CD4-positive, alpha-beta T cell (primary cell): ENCODE measurements around the gene RPS6KA2. TPM values are rescaled to one million over a fixed set of nuclear protein-coding genes. Genes with fewer than 3 reads are reported as not detected.

Experiments
- ATAC-seq: fragments of 200-7000 bp; cut with Tn5 transposase; one replicate; pipeline ENCODE4 v1.10.0; 2022; ENCODE audit warnings: mild to moderate bottlenecking; ENCODE audit not compliant: poor library complexity
- CTCF ChIA-PET: fragments of 350-600 bp; sonication (Branson Sonifier 250); formaldehyde crosslinking; loops from one replicate; lab custom pipeline; 2021; ENCODE audit warnings: antibody characterized with exemption, inconsistent platforms; lab: Charles Lee
- POLR2A ChIA-PET: fragments of 350-600 bp; sonication (Branson Sonifier 250); formaldehyde crosslinking; loops from one replicate; lab custom pipeline; 2021; ENCODE audit warnings: antibody characterized with exemption, inconsistent platforms; lab: Charles Lee
- DNase-seq, 14 experiments: peaks; one replicate each; pipeline ENCODE4 v3.0.0-alpha.2; 2013 to 2020; ENCODE audit warnings: mixed read lengths in 2 of 14
- H3K27ac ChIP-seq, 2 donors: one replicate each; pipeline versions ENCODE4 v1.5.1 to v1.7.0; 2013; ENCODE audit warnings: low read length in 2 of 2, low read depth in 1 of 2, mild to moderate bottlenecking in 1 of 2
- H3K27me3 ChIP-seq, 2 experiments: 1 replicate in 1 of 2; 2 replicates in 1 of 2; pipeline versions ENCODE4 v1.6.1 to v1.7.0; 2013; ENCODE audit warnings: low read length in 2 of 2, control low read depth in 1 of 2, mild to moderate bottlenecking in 1 of 2, moderate library complexity in 1 of 2; ENCODE audit not compliant: insufficient read depth in 2 of 2, control insufficient read depth in 1 of 2
- H3K36me3 ChIP-seq: one replicate; pipeline ENCODE4 v1.6.1; 2013; ENCODE audit warnings: low read length, control low read depth; ENCODE audit not compliant: insufficient read depth
- H3K4me1 ChIP-seq: one replicate; pipeline ENCODE4 v1.6.1; 2013; ENCODE audit warnings: low read length, control low read depth; ENCODE audit not compliant: insufficient read depth
- H3K4me3 ChIP-seq: one replicate; pipeline ENCODE4 v1.5.1; 2013; ENCODE audit warnings: mild to moderate bottlenecking, low read length, moderate library complexity
- H3K9me3 ChIP-seq, 2 experiments: 1 replicate in 1 of 2; 2 replicates in 1 of 2; pipeline versions ENCODE4 v1.6.1 to v1.7.0; 2013; ENCODE audit warnings: low read length in 2 of 2, mild to moderate bottlenecking in 2 of 2, control low read depth in 1 of 2, moderate library complexity in 1 of 2; ENCODE audit not compliant: control insufficient read depth in 1 of 2, insufficient read depth in 1 of 2
- H3K27ac Mint-ChIP-seq: one replicate; pipeline ENCODE4 v1.8.0; 2020; ENCODE audit warnings: mixed read lengths
- H3K27me3 Mint-ChIP-seq: one replicate; pipeline ENCODE4 v1.8.0; 2021; ENCODE audit warnings: mixed read lengths
- H3K36me3 Mint-ChIP-seq: one replicate; pipeline ENCODE4 v1.8.0; 2021; ENCODE audit warnings: low read depth, mixed read lengths
- H3K4me1 Mint-ChIP-seq: one replicate; pipeline ENCODE4 v1.8.0; 2021; ENCODE audit warnings: low read depth, mixed read lengths
- H3K4me3 Mint-ChIP-seq: one replicate; pipeline ENCODE4 v1.8.0; 2020; ENCODE audit warnings: mild to moderate bottlenecking, mixed read lengths
- H3K9me3 Mint-ChIP-seq: one replicate; pipeline ENCODE4 v1.8.0; 2020; ENCODE audit warnings: mixed read lengths
- CTCF ChIP-seq: fragments of 200-600 bp; IDR thresholded peaks from one replicate; pipeline ENCODE4 v1.8.0; 2022; ENCODE audit warnings: antibody characterized with exemption, mild to moderate bottlenecking
- intact Hi-C, 2 experiments: fragments of 100-400 bp; cut with DNase I in 1 of 2; cut with micrococcal nuclease in 1 of 2; formaldehyde crosslinking; loops; one replicate each; pipeline versions ENCODE4 v1.15.1 to v1.9.0; 2023 to 2025; cut with DNase I, micrococcal nuclease
- total RNA-seq, 174 experiments: library from RNA in 2 of 174; stranded (reverse) in 2 of 174; gene quantifications; one replicate each; pipeline ENCODE4 v1.2.3 and lab custom pipeline; 2021 to 2026

RPS6KA2 gene
- total RNA-seq, 2 experiments from 2014 or later, result 5.6 to 6.2 TPM

- H3K4me3 Mint-ChIP-seq, result no peak overlapping the region
- DNase-seq, result no peak
- Histone ChIP-seq H3K27ac (no peak overlapping the region), H3K27me3 (no peaks in the 10 kb centered on the region), H3K4me1 (no peaks in the 10 kb centered on the region), H3K36me3 (no peaks in the 10 kb centered on the region), H3K9me3 (no peaks in the 10 kb centered on the region), H3K4me3 (no peak overlapping the region)
- H3K27ac Mint-ChIP-seq, result no peak overlapping the region
- no peaks in the 10 kb centered on the region for H3K9me3 Mint-ChIP-seq
- ATAC-seq, result no peak
- no peaks in the 10 kb centered on the region for H3K4me1 Mint-ChIP-seq
- no peaks in the 10 kb centered on the region for H3K36me3 Mint-ChIP-seq
- H3K27me3 Mint-ChIP-seq, result no peaks in the 10 kb centered on the region
- intact Hi-C loops, result no loop called here
- ChIA-PET CTCF (no interaction called here), POLR2A (no interaction called here)
- no peak for TF ChIP-seq CTCF
Observed at GRCh38 chr6:166603043-166603690, 23.9 kb downstream of the RPS6KA2 start.

- no peaks in the 10 kb centered on the region for H3K36me3 ChIP-seq
- Mint-ChIP-seq H3K36me3 (no peaks in the 10 kb centered on the region), H3K4me1 (no peaks in the 10 kb centered on the region), H3K4me3 (no peak overlapping the region), H3K27me3 (no peaks in the 10 kb centered on the region), H3K27ac (no peak overlapping the region), H3K9me3 (no peaks in the 10 kb centered on the region)
- no peak overlapping the region for H3K4me3 ChIP-seq
- H3K27ac ChIP-seq, result no peak overlapping the region
- H3K4me1 ChIP-seq, result no peaks in the 10 kb centered on the region
- no peak for DNase-seq
- TF ChIP-seq CTCF, result no peak
- ChIA-PET POLR2A (no interaction called here), CTCF (no interaction called here)
- intact Hi-C loops, result no loop called here
- no peak for ATAC-seq
- no peaks in the 10 kb centered on the region for H3K27me3 ChIP-seq
- no peaks in the 10 kb centered on the region for H3K9me3 ChIP-seq
Observed at GRCh38 chr6:166601956-166602355, 25.1 kb downstream of the RPS6KA2 start.

GRCh38 chr6:166600931-166601330, 26.1 kb downstream of the RPS6KA2 start:
- POLR2A ChIA-PET, result no interaction called here

More at GRCh38 chr6:166600931-166601330, 26.1 kb downstream of the RPS6KA2 start:
- H3K4me3 Mint-ChIP-seq, result no peak overlapping the region
- no peaks in the 10 kb centered on the region for H3K4me1 Mint-ChIP-seq
- Histone ChIP-seq H3K9me3 (no peaks in the 10 kb centered on the region), H3K4me3 (no peak overlapping the region), H3K27ac (no peak overlapping the region), H3K4me1 (no peaks in the 10 kb centered on the region), H3K27me3 (no peaks in the 10 kb centered on the region), H3K36me3 (no peaks in the 10 kb centered on the region)
- intact Hi-C loops, result no loop called here
- no peak for TF ChIP-seq CTCF
- DNase-seq (no peak), ATAC-seq (no peak)
- H3K27ac Mint-ChIP-seq, result no peak overlapping the region
- H3K36me3 Mint-ChIP-seq, result no peaks in the 10 kb centered on the region
- no peaks in the 10 kb centered on the region for H3K9me3 Mint-ChIP-seq
- CTCF ChIA-PET, result no interaction called here
- no peaks in the 10 kb centered on the region for H3K27me3 Mint-ChIP-seq
